PC-9 (cell line): ENCODE results near the gene LBH. TPM values are rescaled to one million over a fixed set of nuclear protein-coding genes. Genes with fewer than 3 reads are reported as not detected.

Source experiments
- BruUV-seq: library from RNA; stranded (reverse); fragments of 400-500 nt; replicated peaks from 2 replicates; lab custom pipeline; 2021; lab: Mats Ljungman, UMichigan
- CTCF ChIA-PET: fragments of 300-600 bp; sonication (Branson Sonifier 250); formaldehyde crosslinking; loops from one replicate; lab custom pipeline; 2022; ENCODE audit warnings: antibody characterized with exemption; lab: Charles Lee
- POLR2A ChIA-PET: fragments of 300-600 bp; sonication (Branson Sonifier 250); formaldehyde crosslinking; loops from one replicate; lab custom pipeline; 2022; ENCODE audit warnings: antibody characterized with exemption; ENCODE audit not compliant: unreplicated experiment; lab: Charles Lee
- DNase-seq, 2 experiments: peaks; one replicate each; pipeline versions ENCODE4 v3.0.0 to v3.0.0-alpha.2; 2015 to 2022; ENCODE audit warnings: mixed read lengths in 1 of 2
- H2AFZ ChIP-seq: fragments of 200-600 bp; sonication (generic); 2 replicates; pipeline ENCODE4 v1.8.1; 2017; ENCODE audit warnings: antibody characterized with exemption
- H3F3A ChIP-seq: fragments of 200-600 bp; sonication (generic); 2 replicates; pipeline ENCODE4 v1.8.1; 2017; ENCODE audit warnings: antibody characterized with exemption, mild to moderate bottlenecking, low read depth; ENCODE audit not compliant: insufficient read depth
- H3K27ac ChIP-seq: fragments of 200-600 bp; sonication (generic); 2 replicates; pipeline ENCODE4 v1.6.1; 2016; ENCODE audit warnings: mixed run types
- H3K27me3 ChIP-seq: fragments of 200-600 bp; sonication (generic); 2 replicates; pipeline ENCODE4 v1.6.1; 2016; ENCODE audit warnings: low read depth, mixed run types; ENCODE audit not compliant: insufficient read depth
- H3K36me3 ChIP-seq: fragments of 200-600 bp; sonication (generic); 2 replicates; pipeline ENCODE4 v1.6.1; 2016; ENCODE audit warnings: low read depth, mixed run types
- H3K4me1 ChIP-seq: fragments of 200-600 bp; sonication (generic); replicated peaks from 2 replicates; pipeline ENCODE4 v1.6.1; 2016; ENCODE audit warnings: mixed run types; ENCODE audit not compliant: insufficient read depth
- H3K4me2 ChIP-seq: fragments of 200-600 bp; sonication (generic); 2 replicates; pipeline ENCODE4 v1.6.1; 2017; ENCODE audit warnings: mixed run types
- H3K4me3 ChIP-seq: fragments of 200-600 bp; sonication (generic); 2 replicates; pipeline ENCODE4 v1.6.1; 2016; ENCODE audit warnings: mixed run types
- H3K79me2 ChIP-seq: fragments of 200-600 bp; sonication (generic); 2 replicates; pipeline ENCODE4 v1.6.1; 2017; ENCODE audit warnings: low read depth, mixed run types
- H3K9me2 ChIP-seq: fragments of 200-600 bp; sonication (generic); 2 replicates; pipeline ENCODE4 v1.8.1; 2017; ENCODE audit warnings: mild to moderate bottlenecking; ENCODE audit not compliant: insufficient read depth
- H3K9me3 ChIP-seq: fragments of 200-600 bp; sonication (generic); 2 replicates; pipeline ENCODE4 v1.8.1; 2016; ENCODE audit warnings: low read depth; ENCODE audit not compliant: insufficient read depth
- H4K20me1 ChIP-seq: fragments of 200-600 bp; sonication (generic); 2 replicates; pipeline ENCODE4 v1.8.1; 2017; ENCODE audit not compliant: insufficient read depth
- EZH2 ChIP-seq: fragments of 200-600 bp; sonication (generic); IDR thresholded peaks from 2 replicates; pipeline ENCODE4 v1.8.0; 2017; ENCODE audit warnings: antibody characterized with exemption, low read depth
- intact Hi-C: fragments of 100-400 bp; cut with micrococcal nuclease; formaldehyde crosslinking; loops from one replicate; pipeline ENCODE4 v1.10.0; 2022; ENCODE audit not compliant: unreplicated experiment
- total RNA-seq: library from RNA; stranded (reverse); gene quantifications from 2 replicates; pipeline ENCODE4 v1.2.3, GENCODE V29; 2021
- TF ChIP-seq, protein P1 (sequence below): fragments of 200-600 bp; sonication (generic); conservative IDR thresholded peaks from 2 replicates; pipeline ENCODE4 v1.6.1; 2017; ENCODE audit warnings: mixed run types, antibody characterized with exemption, mild to moderate bottlenecking, moderate library complexity

The LBH gene
- total RNA-seq, 1 experiment from 2014 or later, result 30.6 TPM

DNA sequence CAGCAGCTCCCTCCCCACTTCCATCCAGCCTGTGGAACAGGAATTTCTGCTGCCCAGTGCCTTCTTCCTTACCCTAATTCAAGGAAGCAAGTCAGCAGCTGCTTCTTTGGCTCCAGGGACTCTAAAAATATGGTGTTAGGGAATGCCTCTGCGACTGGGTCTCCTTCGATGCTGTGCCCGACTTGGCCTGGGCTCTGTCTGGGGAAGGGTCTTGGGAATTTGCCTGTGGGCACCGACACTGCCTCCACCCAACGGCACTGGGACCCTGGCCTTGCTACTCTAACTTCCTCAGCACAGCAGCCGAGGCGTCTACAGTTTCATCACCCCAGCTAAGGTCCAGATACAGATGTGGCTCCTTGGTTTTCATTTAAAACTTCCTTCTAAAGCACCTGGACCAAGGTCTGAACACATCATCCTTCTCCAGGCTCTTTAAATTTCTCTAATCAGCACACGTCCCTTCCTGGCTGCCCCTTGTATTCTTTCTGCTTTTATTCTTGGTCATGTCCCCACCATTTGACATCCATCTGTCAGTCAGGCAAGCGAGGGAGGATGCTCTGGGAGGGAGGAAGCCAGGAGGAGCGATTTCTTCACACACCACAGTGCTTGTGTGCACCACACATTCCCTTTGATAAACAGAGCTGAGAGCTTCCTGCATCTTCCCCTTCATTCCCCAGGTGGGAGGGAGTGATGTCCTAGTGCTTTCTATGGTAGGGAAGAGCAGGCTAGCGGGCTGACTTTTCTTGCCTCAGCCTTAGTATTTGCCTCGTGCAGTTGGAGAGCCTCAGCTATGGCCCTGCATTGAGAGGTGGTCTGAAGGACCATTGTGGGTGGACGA lies 6.8 kb downstream of the LBH start:
- Histone ChIP-seq H3K9me2 (no peaks in the 10 kb centered on the region), H4K20me1 (no peaks in the 10 kb centered on the region), H2AFZ (no peak overlapping the region), H3K4me1 (peaks cover 16% of the 10 kb centered on the region), H3K79me2 (no peaks in the 10 kb centered on the region), H3K27me3 (0 out of 2 replicates have a peak, but pooled peaks cover 8% of the 10 kb centered on the region), H3K9me3 (no peaks in the 10 kb centered on the region), H3K4me3 (no peak overlapping the region), H3F3A (peaks cover 17% of the 10 kb centered on the region), H3K27ac (no peak overlapping the region), H3K4me2 (no peak overlapping the region), H3K36me3 (no peaks in the 10 kb centered on the region)
- no peak for DNase-seq
- intact Hi-C loops, result no loop called here
- ChIA-PET POLR2A (no interaction called here), CTCF (interaction anchor here (0.9 kb wide), 1 partner anchor 73 kb away, joined by 3 read pairs; no protein-coding TSS in a partner anchor)
- BruUV-seq, result no TSS peak
- TF ChIP-seq, protein P1, sequence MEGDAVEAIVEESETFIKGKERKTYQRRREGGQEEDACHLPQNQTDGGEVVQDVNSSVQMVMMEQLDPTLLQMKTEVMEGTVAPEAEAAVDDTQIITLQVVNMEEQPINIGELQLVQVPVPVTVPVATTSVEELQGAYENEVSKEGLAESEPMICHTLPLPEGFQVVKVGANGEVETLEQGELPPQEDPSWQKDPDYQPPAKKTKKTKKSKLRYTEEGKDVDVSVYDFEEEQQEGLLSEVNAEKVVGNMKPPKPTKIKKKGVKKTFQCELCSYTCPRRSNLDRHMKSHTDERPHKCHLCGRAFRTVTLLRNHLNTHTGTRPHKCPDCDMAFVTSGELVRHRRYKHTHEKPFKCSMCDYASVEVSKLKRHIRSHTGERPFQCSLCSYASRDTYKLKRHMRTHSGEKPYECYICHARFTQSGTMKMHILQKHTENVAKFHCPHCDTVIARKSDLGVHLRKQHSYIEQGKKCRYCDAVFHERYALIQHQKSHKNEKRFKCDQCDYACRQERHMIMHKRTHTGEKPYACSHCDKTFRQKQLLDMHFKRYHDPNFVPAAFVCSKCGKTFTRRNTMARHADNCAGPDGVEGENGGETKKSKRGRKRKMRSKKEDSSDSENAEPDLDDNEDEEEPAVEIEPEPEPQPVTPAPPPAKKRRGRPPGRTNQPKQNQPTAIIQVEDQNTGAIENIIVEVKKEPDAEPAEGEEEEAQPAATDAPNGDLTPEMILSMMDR, result no peak
- TF ChIP-seq EZH2, result no peak

DNA sequence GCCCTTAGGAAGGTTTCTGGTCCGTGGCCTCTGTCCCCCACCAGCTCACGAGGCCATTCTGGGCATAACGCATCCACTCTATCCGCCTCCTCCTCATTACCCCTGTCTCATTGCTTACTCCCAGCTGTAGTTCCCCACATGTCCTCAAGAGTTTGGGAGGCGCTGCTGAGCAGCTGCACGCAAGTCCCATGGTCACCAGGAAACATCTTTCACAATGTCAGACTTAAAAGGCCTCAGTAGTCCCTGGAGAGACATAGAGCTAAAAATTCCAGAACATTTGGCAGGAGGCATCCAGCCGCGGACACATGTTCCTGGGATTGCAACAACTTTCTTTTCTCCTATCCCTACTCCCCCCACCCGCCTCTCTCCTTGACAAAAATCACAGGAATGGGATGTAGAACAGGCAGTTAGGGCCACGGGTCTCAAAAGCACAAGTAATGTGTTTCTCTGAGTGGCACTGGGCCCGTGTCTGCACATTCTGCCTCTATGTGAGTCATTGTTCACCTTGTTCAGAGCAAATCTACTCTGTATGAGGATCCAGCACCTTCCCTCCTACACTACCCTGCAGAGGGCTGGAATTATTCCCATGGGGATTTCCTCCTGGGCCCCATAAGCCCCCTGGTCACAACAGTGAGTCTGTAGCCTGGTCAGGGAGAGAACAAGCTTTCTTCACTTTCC lies 8.1 kb downstream of the LBH start:
- Histone ChIP-seq H3K4me3 (no peak overlapping the region), H3K4me1 (peaks cover 4% of the 10 kb centered on the region; the same call in 1 of the 2 replicates), H3K36me3 (no peaks in the 10 kb centered on the region), H3K9me3 (no peaks in the 10 kb centered on the region), H3K27ac (no peak overlapping the region), H3K9me2 (no peaks in the 10 kb centered on the region), H2AFZ (no peak overlapping the region), H4K20me1 (no peaks in the 10 kb centered on the region), H3K4me2 (no peak overlapping the region), H3F3A (peaks cover 7% of the 10 kb centered on the region), H3K27me3 (0 out of 2 replicates have a peak, but pooled peaks cover 6% of the 10 kb centered on the region), H3K79me2 (no peaks in the 10 kb centered on the region)
- peak; percentile 40 to 52 for DNase-seq
- ChIA-PET CTCF (interaction anchor here (0.6 to 0.9 kb wide), 2 partner anchors 21 to 74 kb away, joined by 3 read pairs; no protein-coding TSS in a partner anchor), POLR2A (interaction anchor here (0.6 kb wide), 1 partner anchor 424 kb away, joined by 3 read pairs; no protein-coding TSS in a partner anchor)
- intact Hi-C loops, result no loop called here
- no TSS peak for BruUV-seq
- TF ChIP-seq, protein P1, result peak; percentile 97
- no peak for TF ChIP-seq EZH2

DNA sequence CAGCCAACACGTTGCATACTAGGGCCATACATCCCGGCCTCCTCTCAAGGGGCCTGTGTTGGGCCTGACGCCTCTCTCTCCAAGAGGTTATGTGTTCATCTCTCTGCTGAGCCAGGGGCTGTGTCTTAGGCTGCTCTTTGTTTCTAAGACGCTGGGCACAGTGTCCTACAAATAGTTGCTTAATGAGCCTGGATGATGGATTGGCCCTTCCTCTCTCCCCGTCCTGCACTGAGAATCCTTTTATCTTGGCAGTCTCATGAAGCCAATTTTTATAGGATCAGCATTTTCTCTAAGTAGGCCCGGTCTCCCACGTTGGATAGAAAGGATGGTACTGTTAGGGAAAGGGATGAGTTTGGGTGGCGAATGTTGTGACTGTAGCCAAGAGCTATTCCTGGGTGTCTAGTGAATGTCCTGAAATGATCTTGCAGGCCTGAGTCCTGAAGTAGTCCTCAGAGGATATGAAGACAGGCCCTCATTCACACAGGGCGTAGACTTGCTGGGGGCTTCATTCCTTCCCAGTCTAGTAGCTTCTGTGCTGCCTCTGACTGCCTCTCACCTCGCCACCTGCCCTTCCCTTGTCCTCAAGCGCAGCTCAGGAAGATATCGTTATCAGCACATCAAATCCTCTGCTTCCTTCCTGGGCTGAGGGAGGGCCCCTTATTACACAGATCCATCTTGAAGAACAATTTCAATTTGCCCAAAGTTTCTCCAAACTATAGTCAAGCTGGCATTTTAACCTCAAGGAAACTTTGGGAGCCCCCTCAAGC lies 8.8 kb downstream of the LBH start:
- Histone ChIP-seq H3K36me3 (no peaks in the 10 kb centered on the region), H3K4me3 (no peak overlapping the region), H3K9me2 (no peaks in the 10 kb centered on the region), H3K27me3 (0 out of 2 replicates have a peak, but pooled peaks cover 6% of the 10 kb centered on the region), H2AFZ (no peak overlapping the region), H3K4me1 (no peaks in the 10 kb centered on the region), H3K9me3 (no peaks in the 10 kb centered on the region), H3K27ac (no peak overlapping the region), H3K79me2 (no peaks in the 10 kb centered on the region), H4K20me1 (no peaks in the 10 kb centered on the region), H3K4me2 (no peak overlapping the region), H3F3A (no peaks in the 10 kb centered on the region)
- no peak for TF ChIP-seq EZH2
- TF ChIP-seq, protein P1, result no peak
- ChIA-PET CTCF (interaction anchor here (0.6 kb wide), 1 partner anchor 22 kb away, joined by 3 read pairs; no protein-coding TSS in a partner anchor), POLR2A (interaction anchor here (0.6 kb wide), 1 partner anchor 38 kb away, joined by 4 read pairs; no protein-coding TSS in a partner anchor)
- intact Hi-C loops, result no loop called here
- BruUV-seq, result no TSS peak
- no peak for DNase-seq
